H54 (cell line): ENCODE results near the gene KCNJ3.

Experiments used
- DNase-seq: peaks from one replicate; pipeline ENCODE4 v3.0.0; 2011; ENCODE audit warnings: low spot score, mixed read lengths; ENCODE audit not compliant: insufficient read length
- FAIRE-seq: peaks from 3 replicates; lab custom pipeline; 2011; peaks lifted over from hg19 to GRCh38; lab: Jason Lieb, UNC
- POLR2A ChIP-seq: IDR thresholded peaks from 2 replicates; pipeline ENCODE4 v1.6.1; 2011; ENCODE audit warnings: low read depth, mild to moderate bottlenecking, low read length

The KCNJ3 gene, protein sequence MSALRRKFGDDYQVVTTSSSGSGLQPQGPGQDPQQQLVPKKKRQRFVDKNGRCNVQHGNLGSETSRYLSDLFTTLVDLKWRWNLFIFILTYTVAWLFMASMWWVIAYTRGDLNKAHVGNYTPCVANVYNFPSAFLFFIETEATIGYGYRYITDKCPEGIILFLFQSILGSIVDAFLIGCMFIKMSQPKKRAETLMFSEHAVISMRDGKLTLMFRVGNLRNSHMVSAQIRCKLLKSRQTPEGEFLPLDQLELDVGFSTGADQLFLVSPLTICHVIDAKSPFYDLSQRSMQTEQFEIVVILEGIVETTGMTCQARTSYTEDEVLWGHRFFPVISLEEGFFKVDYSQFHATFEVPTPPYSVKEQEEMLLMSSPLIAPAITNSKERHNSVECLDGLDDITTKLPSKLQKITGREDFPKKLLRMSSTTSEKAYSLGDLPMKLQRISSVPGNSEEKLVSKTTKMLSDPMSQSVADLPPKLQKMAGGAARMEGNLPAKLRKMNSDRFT

DNA sequence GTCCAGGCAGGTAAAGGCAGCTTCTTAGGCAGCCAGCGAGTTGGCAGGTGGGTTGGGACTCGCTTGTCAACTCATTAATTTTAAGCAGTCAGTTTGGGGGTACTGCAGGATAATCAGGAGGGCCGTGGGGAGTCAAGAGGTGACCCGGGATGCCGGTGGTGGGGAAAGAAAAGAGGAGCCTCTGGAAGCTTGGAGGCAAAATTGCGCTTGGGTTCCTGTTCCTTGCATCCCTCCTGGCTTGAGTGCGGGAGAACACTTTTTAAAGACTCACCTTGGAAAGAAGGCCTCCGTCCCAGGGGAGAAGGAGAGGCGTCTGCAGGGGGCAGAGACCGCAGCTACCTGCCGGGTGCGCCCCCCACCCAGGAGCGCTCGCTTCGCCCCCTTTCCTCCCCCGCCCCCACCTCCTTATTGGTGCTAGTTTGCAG is at the start of gene KCNJ3:
Gene KCNJ3 (plus strand): TSS at position 400 of the 425 bp plus-strand sequence. CDS start 81 bp downstream, outside the sequence.
- FAIRE-seq = no peak
- DNase-seq = no peak
- TF ChIP-seq POLR2A = no peak

DNA sequence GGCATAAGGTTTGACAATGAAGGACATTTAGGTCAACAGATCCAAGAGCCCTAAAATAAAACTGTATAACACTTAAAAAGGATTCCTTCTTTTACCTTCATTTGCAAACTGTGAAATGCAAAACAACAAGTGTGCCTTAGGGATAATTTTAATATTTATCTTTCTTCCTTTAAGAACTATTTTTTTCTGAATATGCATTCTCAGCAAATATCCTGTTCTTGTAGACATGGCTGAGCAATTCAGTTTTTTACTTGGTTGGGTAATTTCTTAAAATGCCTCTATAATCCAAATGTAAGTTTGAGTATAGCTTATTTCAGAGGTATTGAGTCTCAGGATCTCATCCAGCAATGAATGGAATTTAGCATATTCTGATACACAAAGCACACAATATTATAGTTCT is 43.0 kb upstream of the KCNJ3 start:
- FAIRE-seq (no peak), DNase-seq (no peak)
- no peak for TF ChIP-seq POLR2A

DNA sequence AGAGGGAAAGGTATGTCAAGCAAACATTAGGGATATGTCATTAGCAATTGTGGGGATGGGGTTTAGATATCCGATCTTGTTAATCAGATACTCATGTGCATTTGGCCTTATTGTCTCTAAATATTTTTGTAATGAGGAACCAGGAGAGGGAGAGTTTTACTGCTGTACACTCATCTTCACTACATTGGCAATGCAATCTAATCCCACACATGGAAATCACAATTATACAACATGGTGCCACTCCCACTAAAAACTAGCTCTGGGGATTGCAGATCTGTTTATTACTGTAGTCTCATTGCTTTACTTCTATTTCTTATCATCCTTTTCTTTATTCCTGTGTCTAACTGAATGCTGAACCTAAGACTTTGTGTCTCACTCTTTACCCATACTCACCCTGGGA is 39.6 kb upstream of the KCNJ3 start:
- FAIRE-seq (no peak), DNase-seq (no peak)
- no peak for TF ChIP-seq POLR2A

DNA sequence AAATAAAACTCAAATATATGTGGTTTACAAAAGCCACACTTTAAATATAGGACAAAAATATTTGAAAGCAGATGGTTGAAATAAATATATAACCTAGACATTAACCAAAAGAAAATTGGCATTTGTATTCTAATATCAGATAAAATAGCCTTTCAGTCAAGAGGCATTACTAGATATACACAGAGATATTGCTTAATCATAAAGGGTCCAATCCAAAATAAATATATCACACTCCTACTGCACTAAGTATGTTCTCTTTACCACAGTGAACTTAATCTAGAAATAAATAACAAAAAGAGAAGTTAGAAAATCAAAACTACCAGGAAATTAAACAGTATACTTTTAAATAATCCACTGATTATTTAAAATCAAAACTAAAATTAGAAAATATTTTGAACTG is 34.2 kb upstream of the KCNJ3 start:
- DNase-seq = no peak
- FAIRE-seq = no peak
- TF ChIP-seq POLR2A = no peak

DNA sequence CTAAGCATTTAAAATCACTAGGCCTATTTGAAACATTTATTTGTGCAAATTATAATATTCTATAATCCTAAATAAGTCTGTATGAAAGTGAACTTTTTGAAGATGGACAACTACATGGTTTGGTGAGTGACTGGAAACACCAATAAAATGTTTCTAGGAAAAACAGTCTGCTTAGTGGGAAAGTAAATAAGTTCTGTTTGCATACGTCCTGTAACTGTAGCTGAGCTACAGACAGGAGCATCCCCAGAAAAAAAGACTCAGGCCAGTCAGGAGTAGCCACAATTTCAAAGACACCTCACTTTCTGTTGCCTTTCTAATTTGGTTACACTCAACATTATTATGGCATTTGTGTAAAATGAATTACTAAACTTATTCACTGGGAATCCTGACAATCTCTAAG is 28.4 kb upstream of the KCNJ3 start:
- no peak for FAIRE-seq

DNA sequence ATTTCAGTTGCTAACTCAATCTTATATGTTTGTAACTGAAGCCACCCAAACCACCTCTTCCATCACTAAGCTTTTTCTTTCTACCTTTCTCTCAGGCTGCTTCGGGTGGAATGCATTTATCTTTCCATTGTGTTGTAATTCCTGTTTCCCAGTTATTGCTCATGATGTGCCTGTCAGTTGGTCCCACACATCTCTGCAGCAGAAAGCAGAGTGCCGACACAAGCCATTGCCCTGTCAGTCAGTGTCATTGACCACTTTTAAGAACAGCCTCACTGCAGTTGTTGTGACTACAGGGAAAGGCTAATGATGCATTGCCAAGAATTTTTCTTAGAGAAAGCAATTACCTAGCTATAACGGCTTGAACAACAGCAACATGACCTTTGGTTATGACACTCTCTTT is 24.8 kb upstream of the KCNJ3 start:
- TF ChIP-seq POLR2A = no peak
- DNase-seq (no peak), FAIRE-seq (no peak)

More for the DNA sequence above, 28.4 kb upstream of the KCNJ3 start:
- no peak for TF ChIP-seq POLR2A
- no peak for DNase-seq

DNA sequence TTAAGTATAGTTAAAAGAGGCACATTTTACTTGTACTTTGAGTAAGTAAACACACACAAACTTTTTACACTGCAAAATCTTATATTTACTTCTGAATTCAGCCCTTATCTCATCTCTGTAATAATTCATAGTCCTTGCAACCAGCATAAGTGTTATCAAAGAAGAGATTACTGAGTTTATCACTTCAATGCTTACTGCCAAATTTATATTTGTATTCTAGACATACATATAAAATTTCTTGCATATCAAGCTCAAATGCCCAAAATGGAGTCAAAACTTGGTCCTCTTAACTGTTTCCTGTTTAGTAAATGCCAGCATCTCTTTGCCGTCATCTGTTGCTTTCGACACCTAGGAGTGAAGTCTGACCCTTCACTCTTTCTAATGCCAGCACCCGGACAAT is 21.1 kb upstream of the KCNJ3 start:
- DNase-seq = no peak
- TF ChIP-seq POLR2A = no peak
- no peak for FAIRE-seq

DNA sequence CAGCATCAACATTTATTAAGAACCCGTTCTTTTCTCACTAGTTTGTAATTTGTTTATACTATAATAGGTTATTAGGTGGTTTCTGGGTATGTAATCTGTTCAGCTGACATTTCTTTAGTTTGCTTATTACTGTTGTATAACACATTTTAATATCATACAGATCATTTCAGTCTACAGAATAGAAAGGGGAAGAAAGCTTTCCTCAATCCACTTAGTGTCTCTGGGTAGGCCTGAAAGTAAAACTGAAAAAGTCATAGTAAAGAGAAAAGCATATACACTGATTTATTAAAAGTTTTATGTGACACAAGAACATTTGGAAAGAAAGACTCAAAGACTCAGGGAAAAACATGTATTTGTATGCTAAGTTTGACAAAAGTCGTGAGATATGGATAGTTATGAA is 16.8 kb upstream of the KCNJ3 start:
- DNase-seq = no peak
- no peak for TF ChIP-seq POLR2A
- FAIRE-seq = no peak

DNA sequence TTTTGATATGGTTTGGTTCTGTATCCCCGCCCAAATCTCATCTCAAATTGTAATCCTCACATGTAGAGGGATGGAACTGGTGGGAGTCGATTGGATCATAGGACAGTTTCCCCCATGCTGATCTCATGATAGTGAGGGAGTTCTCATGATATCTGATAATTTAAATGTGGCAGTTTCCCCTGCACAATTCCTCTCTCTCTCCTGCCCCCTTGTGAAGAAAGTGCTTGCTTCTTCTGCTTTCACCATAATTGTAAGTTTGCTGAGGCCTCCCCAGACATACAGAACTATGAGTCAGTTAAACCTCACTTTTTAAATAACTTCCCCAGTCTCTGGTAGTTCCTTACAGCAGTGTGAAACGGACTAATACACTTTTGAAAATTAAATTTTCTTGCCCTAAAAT is 12.3 kb upstream of the KCNJ3 start:
- FAIRE-seq (no peak), DNase-seq (no peak)
- no peak for TF ChIP-seq POLR2A

DNA sequence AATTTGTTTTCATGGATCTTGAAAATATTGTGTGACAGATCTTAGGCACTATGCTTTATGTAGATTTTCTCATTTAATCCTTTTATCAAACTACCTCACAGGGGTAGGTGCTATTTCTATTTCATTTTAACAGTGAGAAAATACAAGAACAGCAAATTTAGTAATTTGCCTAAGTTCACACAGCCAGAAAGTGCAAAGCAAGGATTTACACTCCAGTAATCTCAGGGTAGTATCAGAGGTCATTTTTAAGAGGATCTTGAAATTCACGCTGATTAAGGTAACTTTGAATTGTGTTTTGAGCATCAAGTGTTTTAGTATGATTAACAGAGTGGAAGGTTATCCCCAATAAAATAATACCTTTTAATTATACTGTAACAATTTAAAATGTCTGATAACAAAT is 10.1 kb upstream of the KCNJ3 start:
- TF ChIP-seq POLR2A = no peak
- FAIRE-seq (no peak), DNase-seq (no peak)

DNA sequence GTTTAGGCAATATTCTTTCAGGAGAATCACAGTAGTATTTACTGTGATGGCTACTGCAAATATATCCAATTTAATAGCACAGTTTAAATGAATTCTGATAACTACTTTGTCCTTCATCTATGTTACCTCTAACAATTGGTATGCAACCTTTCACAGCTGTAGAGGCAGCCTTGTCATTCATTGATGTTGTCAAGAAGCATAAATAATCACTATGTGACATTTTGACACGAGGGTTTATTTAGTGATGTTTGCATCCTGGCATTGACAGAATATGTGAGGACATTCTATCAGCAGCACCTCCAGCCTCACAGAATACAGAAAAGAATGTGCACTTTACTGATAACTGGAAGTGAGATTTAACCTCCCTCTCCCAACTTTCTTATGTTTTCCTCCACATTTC is 9.3 kb upstream of the KCNJ3 start:
- DNase-seq (no peak), FAIRE-seq (no peak)
- no peak for TF ChIP-seq POLR2A

DNA sequence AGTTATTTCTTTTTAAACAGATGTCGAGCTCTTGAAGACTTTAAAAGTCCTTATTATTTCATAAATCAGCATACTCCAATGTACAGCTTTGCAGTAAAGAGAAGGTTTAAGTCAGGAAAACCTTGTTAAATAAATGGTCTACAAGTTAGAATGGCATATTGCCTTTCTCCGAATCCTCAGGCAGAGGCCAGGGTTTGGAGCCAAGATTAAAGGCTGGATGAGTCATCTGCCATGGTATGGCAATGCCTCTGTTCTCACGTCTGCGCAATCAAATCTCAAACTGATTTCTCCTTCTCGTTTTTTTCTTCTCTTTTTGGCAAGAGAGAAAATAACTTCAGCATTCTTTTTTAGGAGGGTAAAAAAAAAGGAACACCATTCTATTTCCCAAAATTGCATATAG is 5.6 kb upstream of the KCNJ3 start:
- FAIRE-seq = peak; percentile 94
- DNase-seq = peak; percentile 23
- no peak for TF ChIP-seq POLR2A

DNA sequence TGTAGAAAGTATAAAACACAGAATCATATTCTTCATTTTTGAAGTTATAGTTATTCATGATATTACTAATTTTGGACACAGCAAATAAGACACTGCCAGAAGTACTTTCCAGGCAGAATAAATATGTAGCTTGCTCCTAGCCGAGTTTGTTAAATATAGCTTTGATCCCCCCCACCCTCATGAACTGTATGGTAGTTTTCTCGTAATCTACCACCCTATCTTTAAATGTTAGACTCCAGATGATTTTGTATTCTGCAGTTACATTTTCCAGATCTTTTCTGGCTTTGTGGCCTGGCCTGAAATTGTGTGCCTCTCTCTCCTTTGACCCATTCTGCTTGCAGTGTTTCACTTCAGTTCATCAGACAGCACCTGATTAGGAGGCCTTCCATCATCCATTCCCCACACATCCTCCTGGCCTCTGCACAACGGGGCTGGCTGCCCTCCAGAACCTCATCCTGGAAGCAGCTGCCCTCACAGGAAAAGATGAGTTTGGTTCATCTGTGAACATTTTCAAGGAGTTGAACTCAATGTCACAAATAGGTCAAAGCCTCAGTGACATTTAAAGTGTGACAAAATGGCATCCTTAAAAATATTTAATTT is 4.7 kb upstream of the KCNJ3 start:
- no peak for TF ChIP-seq POLR2A
- no peak for FAIRE-seq
- no peak for DNase-seq

DNA sequence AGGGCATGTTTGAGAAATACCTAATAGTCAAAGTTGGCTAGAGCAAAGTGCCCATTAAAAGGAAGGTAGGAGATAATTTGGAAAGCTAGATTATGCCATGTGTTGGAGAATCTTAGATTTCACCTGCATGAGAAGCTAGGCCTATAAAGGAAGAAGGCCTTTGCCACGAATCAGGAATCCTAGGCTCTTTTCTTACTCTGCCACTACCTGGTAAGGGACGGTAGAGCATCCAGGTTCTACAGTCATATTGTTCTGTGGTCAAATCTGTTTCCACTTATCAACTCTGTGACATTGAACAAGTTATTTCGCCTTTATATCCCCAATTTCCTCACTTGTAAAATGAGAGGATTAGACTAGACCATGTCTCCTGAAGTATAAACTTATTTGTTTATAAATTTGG is 3.6 kb upstream of the KCNJ3 start:
- DNase-seq (no peak), FAIRE-seq (peak; percentile 38)

DNA sequence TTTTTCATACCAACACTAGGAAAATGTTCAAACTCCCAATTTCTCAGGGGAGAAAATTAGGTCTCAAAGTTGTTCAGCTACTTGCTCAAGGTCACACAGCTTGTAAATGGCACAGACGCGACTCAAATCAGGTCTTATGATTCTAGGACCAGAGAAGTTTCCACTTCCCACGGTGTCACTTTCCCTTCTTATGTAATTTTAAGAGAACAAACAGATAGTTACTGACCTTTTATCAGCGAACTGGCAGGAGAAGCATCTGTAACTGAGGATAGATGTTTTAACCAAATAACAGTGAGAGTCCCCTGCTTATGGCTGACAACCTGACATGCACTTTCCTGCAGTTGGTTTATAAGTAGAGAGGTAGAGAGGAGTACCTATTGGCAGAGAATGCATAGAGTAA is 2.1 kb upstream of the KCNJ3 start:
- DNase-seq (no peak), FAIRE-seq (no peak)
- no peak for TF ChIP-seq POLR2A

More for the DNA sequence above, 3.6 kb upstream of the KCNJ3 start:
- no peak for TF ChIP-seq POLR2A
